Gastroesophageal sphincter (tissue), 3 donors: ENCODE results near the gene MRTFB.

Experiments used
- CTCF ChIP-seq, 4 experiments: fragments of 200-600 bp in 2 of 4; fragments of 450-650 bp in 2 of 4; sonication (generic) in 1 of 4; IDR thresholded peaks; one replicate each; pipeline ENCODE4 v1.5.1; 2017 to 2019; ENCODE audit warnings: antibody characterized with exemption in 4 of 4, mild to moderate bottlenecking in 2 of 4, moderate library complexity in 2 of 4
- EP300 ChIP-seq: sonication (generic); formaldehyde crosslinking; IDR thresholded peaks from one replicate; pipeline ENCODE4 v1.6.1; 2017; ENCODE audit warnings: antibody characterized with exemption, mild to moderate bottlenecking
- POLR2AphosphoS5 ChIP-seq: sonication (generic); formaldehyde crosslinking; IDR thresholded peaks from one replicate; pipeline ENCODE4 v1.6.1; 2017; ENCODE audit warnings: antibody characterized with exemption

GRCh38 chr16:14251419-14251818 is 180.3 kb downstream of the MRTFB start:
- no peak for TF ChIP-seq CTCF (IDR thresholded peaks at IDR 0.05)
- TF ChIP-seq POLR2AphosphoS5: no peak
- no peak for TF ChIP-seq EP300
